A549 (cell line): ENCODE data around the gene PRKCE. TPM values are rescaled to one million over a fixed set of nuclear protein-coding genes. Genes with fewer than 3 reads are reported as not detected.

ENCODE experiments used
- ATAC-seq, 2 experiments: fragments of 200-7000 bp in 1 of 2; fragments of >200 bp in 1 of 2; cut with Nextera tagmentation in 1 of 2; cut with Tn5 transposase in 1 of 2; 3 replicates each; pipeline versions ENCODE4 v1.8.0 to v1.9.1; 2018 to 2020; ENCODE audit warnings: mild to moderate bottlenecking in 1 of 2, moderate library complexity in 1 of 2
- CTCF ChIA-PET: fragments of 300-600 bp; sonication (Branson Sonifier 250); formaldehyde crosslinking; extraction: SDS; loops from one replicate; lab custom pipeline; 2021; ENCODE audit warnings: antibody characterized with exemption, inconsistent platforms; lab: Yijun Ruan, JAX
- POLR2A ChIA-PET: fragments of 350-600 bp; formaldehyde crosslinking; extraction: SDS; loops from one replicate; lab custom pipeline; 2021; ENCODE audit warnings: antibody characterized with exemption, inconsistent platforms; lab: Yijun Ruan, JAX
- DNase-seq, 2 experiments: peaks; one replicate each; pipeline versions ENCODE4 v3.0.0 to v3.0.0-alpha.2; 2011 to 2016; ENCODE audit warnings: low read depth in 1 of 2, low spot score in 1 of 2
- FAIRE-seq: peaks from 2 replicates; lab custom pipeline; 2011; peaks lifted over from hg19 to GRCh38; lab: Jason Lieb, UNC
- H3K27ac ChIP-seq, 2 experiments: fragments of >200 bp; sonication (Bioruptor Twin); formaldehyde crosslinking; 3 replicates each; pipeline ENCODE4 v1.5.1; 2016 to 2017
- H3K4me1 ChIP-seq: fragments of >200 bp; sonication (Bioruptor Twin); formaldehyde crosslinking; 3 replicates; pipeline ENCODE4 v1.6.1; 2016
- H3K4me2 ChIP-seq: fragments of >200 bp; sonication (Bioruptor Twin); formaldehyde crosslinking; 3 replicates; pipeline ENCODE4 v1.6.1; 2016
- H3K4me3 ChIP-seq: fragments of >200 bp; sonication (Bioruptor Twin); formaldehyde crosslinking; 3 replicates; pipeline ENCODE4 v1.5.1; 2016
- H3K9me3 ChIP-seq: fragments of >200 bp; sonication (Bioruptor Twin); formaldehyde crosslinking; 3 replicates; pipeline ENCODE4 v1.6.1; 2016
- BHLHE40 ChIP-seq: IDR thresholded peaks from 2 replicates; pipeline ENCODE4 v1.6.1; 2012; ENCODE audit warnings: low read depth, low read length, inconsistent platforms
- CEBPB ChIP-seq, 2 experiments: fragments of >200 bp in 1 of 2; sonication (Bioruptor Twin) in 1 of 2; formaldehyde crosslinking in 1 of 2; IDR thresholded peaks; 2 replicates each; pipeline ENCODE4 v1.6.1; 2012 to 2016
- EP300 ChIP-seq, 2 experiments: fragments of >200 bp; sonication (Bioruptor Twin); formaldehyde crosslinking; IDR thresholded peaks; 2 replicates in 1 of 2; 3 replicates in 1 of 2; pipeline ENCODE4 v1.6.1; 2016 to 2017
- ESRRA ChIP-seq: fragments of 150-350 bp; IDR thresholded peaks from 2 replicates; pipeline ENCODE4 v1.6.1; 2014; ENCODE audit warnings: mild to moderate bottlenecking, low read length, borderline replicate concordance
- FOSL2 ChIP-seq, 2 experiments: fragments of 450-650 bp in 1 of 2; fragments of >200 bp in 1 of 2; sonication (Bioruptor Twin) in 1 of 2; formaldehyde crosslinking; IDR thresholded peaks; 2 replicates each; pipeline versions ENCODE4 v1.5.0 to v1.6.1; 2016 to 2020; ENCODE audit warnings: mild to moderate bottlenecking in 1 of 2, moderate library complexity in 1 of 2
- FOXS1 ChIP-seq: fragments of 250-450 bp; sonication (Bioruptor Pico); IDR thresholded peaks from 2 replicates; pipeline ENCODE4 v1.5.0; 2020; ENCODE audit warnings: mild to moderate bottlenecking, moderate library complexity
- HOXB13 ChIP-seq: fragments of 250-450 bp; sonication (Bioruptor Pico); IDR thresholded peaks from 2 replicates; pipeline ENCODE4 v1.5.0; 2020; ENCODE audit warnings: low read depth, mild to moderate bottlenecking, moderate library complexity
- JUN ChIP-seq, 2 experiments: fragments of >200 bp; sonication (Bioruptor Twin); formaldehyde crosslinking; IDR thresholded peaks; 2 replicates in 1 of 2; 3 replicates in 1 of 2; pipeline ENCODE4 v1.6.1; 2016 to 2017
- JUNB ChIP-seq: fragments of >200 bp; sonication (Bioruptor Twin); formaldehyde crosslinking; IDR thresholded peaks from 2 replicates; pipeline ENCODE4 v1.6.1; 2016
- KDM5A ChIP-seq: fragments of 200-600 bp; sonication (generic); IDR thresholded peaks from 2 replicates; pipeline ENCODE4 v1.6.1; 2016; ENCODE audit warnings: antibody characterized with exemption, mild to moderate bottlenecking
- NPAS2 ChIP-seq: fragments of 250-450 bp; sonication (Bioruptor Pico); IDR thresholded peaks from 2 replicates; pipeline ENCODE4 v1.8.0; 2022; ENCODE audit warnings: mild to moderate bottlenecking, moderate library complexity, borderline replicate concordance
- PHF8 ChIP-seq: fragments of 200-600 bp; sonication (generic); IDR thresholded peaks from 2 replicates; pipeline ENCODE4 v1.6.1; 2016; ENCODE audit warnings: low read depth, mild to moderate bottlenecking, antibody characterized with exemption, moderate library complexity, borderline replicate concordance
- POLR2A ChIP-seq: IDR thresholded peaks from 2 replicates; pipeline ENCODE4 v1.6.1; 2012; ENCODE audit warnings: mild to moderate bottlenecking, low read length
- RAD21 ChIP-seq, 2 experiments: fragments of >200 bp in 1 of 2; sonication (Bioruptor Twin) in 1 of 2; formaldehyde crosslinking in 1 of 2; IDR thresholded peaks in 1 of 2; conservative IDR thresholded peaks in 1 of 2; 2 replicates in 1 of 2; 3 replicates in 1 of 2; pipeline ENCODE4 v1.6.1; 2012 to 2018; ENCODE audit warnings: inconsistent platforms in 1 of 2
- RARB ChIP-seq: fragments of 250-450 bp; sonication (Bioruptor Pico); IDR thresholded peaks from 2 replicates; pipeline ENCODE4 v1.8.0; 2021; ENCODE audit warnings: mild to moderate bottlenecking, moderate library complexity
- RCOR1 ChIP-seq: fragments of 150-350 bp; IDR thresholded peaks from 2 replicates; pipeline ENCODE4 v1.6.1; 2014; ENCODE audit warnings: antibody characterized with exemption, low read length, low read depth
- RNF2 ChIP-seq: fragments of 200-600 bp; sonication (generic); IDR thresholded peaks from 2 replicates; pipeline ENCODE4 v1.6.1; 2016; ENCODE audit warnings: low read depth, mild to moderate bottlenecking, antibody characterized with exemption, moderate library complexity, borderline replicate concordance
- SMC3 ChIP-seq: fragments of >200 bp; sonication (Bioruptor Twin); formaldehyde crosslinking; IDR thresholded peaks from 3 replicates; pipeline ENCODE4 v1.6.1; 2018; ENCODE audit warnings: inconsistent platforms
- SREBF2 ChIP-seq: fragments of 450-650 bp; IDR thresholded peaks from 2 replicates; pipeline ENCODE4 v1.6.1; 2014; ENCODE audit warnings: mild to moderate bottlenecking, moderate library complexity
- ZFP36 ChIP-seq: fragments of 450-650 bp; IDR thresholded peaks from 2 replicates; pipeline ENCODE4 v1.6.1; 2014; ENCODE audit warnings: borderline replicate concordance; ENCODE audit not compliant: partially characterized antibody
- ZSCAN20 ChIP-seq: fragments of 250-450 bp; sonication (Bioruptor Pico); IDR thresholded peaks from 2 replicates; pipeline ENCODE4 v1.8.0; 2022; ENCODE audit warnings: mild to moderate bottlenecking, moderate library complexity
- WGBS: methylation state at CpG from one replicate; pipeline ENCODE4 v1.1.6; 2017; ENCODE audit errors: missing lambda C conversion rate; 5-methylcytosine and 5-hydroxymethylcytosine counted together
- polyA plus RNA-seq, 4 experiments: library from polyadenylated mRNA; depleted of rRNA in 3 of 4; stranded (reverse); fragments of >200 nt; fragmentation: RNase III in 1 of 4; extraction: RNeasy Plus Mini Kit Qiagen cat#74134 plus additional on column Dnase treatment in 1 of 4; gene quantifications; 2 replicates in 3 of 4; 3 replicates in 1 of 4; pipeline ENCODE4 v1.2.3, GENCODE V29; 2011 to 2017
- TF ChIP-seq, protein P1 (sequence below): fragments of 450-650 bp; IDR thresholded peaks from 2 replicates; pipeline ENCODE4 v1.6.1; 2014; ENCODE audit warnings: antibody characterized with exemption
- TF ChIP-seq, protein P2 (sequence below): IDR thresholded peaks from 2 replicates; pipeline ENCODE4 v1.6.1; 2012; ENCODE audit warnings: low read depth, borderline replicate concordance
- TF ChIP-seq, protein P3 (sequence below): fragments of 150-350 bp; IDR thresholded peaks from 2 replicates; pipeline ENCODE4 v1.6.1; 2014; ENCODE audit warnings: low read depth, mild to moderate bottlenecking, low read length
- TF ChIP-seq, protein P4 (sequence below): fragments of >200 bp; sonication (Bioruptor Twin); formaldehyde crosslinking; IDR thresholded peaks from 2 replicates; pipeline ENCODE4 v1.6.1; 2016
- TF ChIP-seq, protein P5 (sequence below): fragments of >200 bp; sonication (Bioruptor Twin); formaldehyde crosslinking; IDR thresholded peaks from 3 replicates; pipeline ENCODE4 v1.6.1; 2016

The PRKCE gene
- polyA plus RNA-seq, 2 of the 4 experiments (the other 2 are of a cell fraction), result 11.5 to 12.0 TPM

DNA sequence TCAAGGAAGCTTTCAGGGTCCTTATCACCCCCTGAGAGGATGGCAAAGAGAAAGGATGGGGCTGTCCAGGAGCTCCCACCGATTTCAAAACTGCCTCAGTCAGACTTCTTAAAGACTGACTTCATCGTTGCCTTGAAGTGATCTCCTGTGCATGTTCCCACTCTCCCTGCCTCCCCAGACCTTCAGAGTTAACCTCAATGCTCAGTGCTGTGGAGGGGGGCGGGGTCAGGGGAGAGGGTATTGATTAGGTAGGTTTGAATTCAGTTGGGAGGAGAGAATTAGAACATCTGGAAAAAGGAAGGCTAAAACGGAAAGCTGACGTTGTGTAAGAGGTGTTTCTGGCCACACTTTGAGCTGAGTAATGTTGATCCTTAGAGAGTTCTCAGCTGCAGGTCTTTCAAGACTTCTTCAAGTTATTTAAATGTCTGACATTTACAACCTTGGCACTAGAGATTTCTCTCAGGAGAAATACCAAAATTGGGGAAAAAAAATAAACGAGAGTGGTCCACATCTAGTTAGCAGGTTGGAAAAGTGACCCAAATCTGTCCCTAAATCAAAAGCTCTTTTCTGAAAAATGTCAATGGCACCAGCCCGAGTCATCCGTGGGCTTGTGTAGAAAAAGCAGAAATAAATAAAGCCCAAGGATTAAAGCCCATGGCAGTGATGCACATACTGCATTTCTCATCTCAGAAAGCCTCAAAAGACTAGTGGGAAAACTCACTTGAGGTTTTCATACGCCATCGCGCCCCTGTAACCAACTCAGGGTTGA lies 511.0 kb downstream of the PRKCE start:
- Histone ChIP-seq H3K4me2 (peak overlapping the region; percentile 72; the same call in 2 of the 3 replicates), H3K27ac (peak overlapping the region; percentile 85 to 89), H3K4me3 (no peak overlapping the region), H3K9me3 (no peaks in the 10 kb centered on the region), H3K4me1 (peaks cover 74% of the 10 kb centered on the region)
- WGBS, result 85% methylated on average over 11 of the region's 11 CpGs
- FAIRE-seq, result peak; percentile 72
- ChIA-PET POLR2A (interaction anchor here (0.8 kb wide), 1 partner anchor 135 kb away, joined by 3 read pairs; the partner anchor contains the start of gene EPAS1), CTCF (interaction anchor here (0.8 to 3.0 kb wide), 6 partner anchors 68 to 298 kb away, joined by 3 to 17 read pairs (median 4); no protein-coding TSS in a partner anchor)
- no peak for ATAC-seq
- no peak for DNase-seq
- TF ChIP-seq ESRRA (no peak), RCOR1 (no peak), KDM5A (no peak), CEBPB (IDR thresholded peaks at IDR 0.05) (no peak), ZFP36 (no peak), RNF2 (no peak)
- TF ChIP-seq, protein P1, sequence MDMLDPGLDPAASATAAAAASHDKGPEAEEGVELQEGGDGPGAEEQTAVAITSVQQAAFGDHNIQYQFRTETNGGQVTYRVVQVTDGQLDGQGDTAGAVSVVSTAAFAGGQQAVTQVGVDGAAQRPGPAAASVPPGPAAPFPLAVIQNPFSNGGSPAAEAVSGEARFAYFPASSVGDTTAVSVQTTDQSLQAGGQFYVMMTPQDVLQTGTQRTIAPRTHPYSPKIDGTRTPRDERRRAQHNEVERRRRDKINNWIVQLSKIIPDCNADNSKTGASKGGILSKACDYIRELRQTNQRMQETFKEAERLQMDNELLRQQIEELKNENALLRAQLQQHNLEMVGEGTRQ, result no peak

DNA sequence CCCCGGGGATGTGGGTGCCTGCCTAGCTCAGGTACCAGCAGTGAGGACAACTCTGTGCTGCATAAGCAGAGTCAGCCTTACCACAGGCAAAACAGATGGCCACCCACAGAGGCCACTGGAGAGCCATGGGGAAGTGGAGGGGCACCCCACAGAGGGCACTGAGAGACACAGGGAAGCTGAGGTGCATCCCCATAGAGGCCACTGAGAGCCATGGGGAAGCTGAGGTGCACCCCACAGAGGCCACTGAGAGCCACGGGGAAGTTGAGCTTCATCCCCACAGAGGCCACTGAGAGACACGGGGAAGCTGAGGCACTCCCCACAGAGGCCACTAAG lies 511.6 kb downstream of the PRKCE start:
- no peak for DNase-seq
- FAIRE-seq, result no peak
- ATAC-seq, result no peak
- TF ChIP-seq BHLHE40, result no peak
- no peak for TF ChIP-seq NPAS2 (CRISPR knock-in tag)
- TF ChIP-seq PHF8, result no peak
- TF ChIP-seq RNF2, result no peak
- no peak for TF ChIP-seq POLR2A
- TF ChIP-seq FOXS1 (CRISPR knock-in tag), result no peak
- no peak for TF ChIP-seq ZSCAN20 (CRISPR knock-in tag)
- TF ChIP-seq, protein P2, sequence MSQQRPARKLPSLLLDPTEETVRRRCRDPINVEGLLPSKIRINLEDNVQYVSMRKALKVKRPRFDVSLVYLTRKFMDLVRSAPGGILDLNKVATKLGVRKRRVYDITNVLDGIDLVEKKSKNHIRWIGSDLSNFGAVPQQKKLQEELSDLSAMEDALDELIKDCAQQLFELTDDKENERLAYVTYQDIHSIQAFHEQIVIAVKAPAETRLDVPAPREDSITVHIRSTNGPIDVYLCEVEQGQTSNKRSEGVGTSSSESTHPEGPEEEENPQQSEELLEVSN, result no peak
- POLR2A ChIA-PET, result interaction anchor here (0.8 kb wide), 1 partner anchor 134 kb away, joined by 3 read pairs; the partner anchor contains the start of gene EPAS1
- CTCF ChIA-PET, result interaction anchor here (0.6 to 3.0 kb wide), 8 partner anchors 10 to 297 kb away, joined by 3 to 17 read pairs (median 4); no protein-coding TSS in a partner anchor
- H3K4me1 ChIP-seq, result peaks cover 75% of the 10 kb centered on the region
- no peak overlapping the region for H3K4me3 ChIP-seq
- no peaks in the 10 kb centered on the region for H3K9me3 ChIP-seq
- 87% methylated on average over 3 of the region's 3 CpGs for WGBS
- peak overlapping the region; percentile 85 to 89 for H3K27ac ChIP-seq
- peak overlapping the region; percentile 72; the same call in 2 of the 3 replicates for H3K4me2 ChIP-seq

DNA sequence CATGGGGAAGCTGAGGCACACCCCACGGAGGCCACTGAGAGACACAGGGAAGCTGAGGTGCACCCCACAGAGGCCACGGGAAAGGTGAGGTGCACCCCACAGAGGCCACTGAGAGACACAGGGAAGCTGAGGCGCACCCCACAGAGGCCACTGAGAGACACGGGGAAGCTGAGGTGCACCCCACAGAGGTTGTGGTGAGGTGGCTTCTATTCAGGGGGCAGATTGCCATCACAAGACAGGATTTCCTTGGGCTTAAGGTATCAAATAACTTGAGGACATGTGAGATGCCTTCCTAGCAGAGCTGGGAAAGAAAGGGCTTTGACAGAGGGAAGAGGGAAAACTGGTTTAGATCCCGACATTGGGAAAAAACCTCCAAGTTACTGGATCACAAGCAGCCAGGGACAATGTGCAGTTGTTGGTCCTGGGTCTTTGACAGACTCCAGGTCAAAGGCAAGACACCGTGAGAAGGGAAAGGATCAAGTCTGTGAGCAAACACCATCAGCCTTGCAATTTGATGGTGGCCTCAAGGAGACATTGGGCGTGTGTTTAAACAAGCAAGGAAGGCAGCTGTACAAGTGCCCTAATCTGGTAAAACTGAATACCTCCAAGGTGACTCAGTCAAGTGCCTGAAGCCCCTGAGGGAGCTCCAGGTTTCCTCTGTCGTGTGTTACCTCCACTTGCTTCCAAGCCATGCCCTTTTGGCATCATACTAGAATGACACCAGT lies 512.5 kb downstream of the PRKCE start:
- H3K9me3 ChIP-seq, result no peaks in the 10 kb centered on the region
- peak overlapping the region; percentile 85 to 89 for H3K27ac ChIP-seq
- H3K4me2 ChIP-seq, result peak overlapping the region; percentile 72
- peaks cover 69% of the 10 kb centered on the region for H3K4me1 ChIP-seq
- ATAC-seq, result peak; percentile 86 to 88
- 37% methylated on average over 8 of the region's 8 CpGs for WGBS
- FAIRE-seq, result peak; percentile 99
- no peak overlapping the region for H3K4me3 ChIP-seq
- POLR2A ChIA-PET, result interaction anchor here (1.1 to 1.3 kb wide), 3 partner anchors 66 to 133 kb away, joined by 3 to 6 read pairs (median 4); partner anchors contain the start of gene EPAS1
- CTCF ChIA-PET, result interaction anchor here (0.6 to 3.0 kb wide), 13 partner anchors 10 to 763 kb away, joined by 3 to 17 read pairs (median 3); no protein-coding TSS in a partner anchor
- peak; percentile 94 to 96 for DNase-seq
- TF ChIP-seq, protein P3, sequence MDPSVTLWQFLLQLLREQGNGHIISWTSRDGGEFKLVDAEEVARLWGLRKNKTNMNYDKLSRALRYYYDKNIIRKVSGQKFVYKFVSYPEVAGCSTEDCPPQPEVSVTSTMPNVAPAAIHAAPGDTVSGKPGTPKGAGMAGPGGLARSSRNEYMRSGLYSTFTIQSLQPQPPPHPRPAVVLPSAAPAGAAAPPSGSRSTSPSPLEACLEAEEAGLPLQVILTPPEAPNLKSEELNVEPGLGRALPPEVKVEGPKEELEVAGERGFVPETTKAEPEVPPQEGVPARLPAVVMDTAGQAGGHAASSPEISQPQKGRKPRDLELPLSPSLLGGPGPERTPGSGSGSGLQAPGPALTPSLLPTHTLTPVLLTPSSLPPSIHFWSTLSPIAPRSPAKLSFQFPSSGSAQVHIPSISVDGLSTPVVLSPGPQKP, result no peak
- TF ChIP-seq ESRRA, result 0 out of 2 replicates have a peak, but pooled peaks have one; percentile 16
- TF ChIP-seq SMC3, result peak; percentile 38
- peak; percentile 74 for TF ChIP-seq FOSL2 (IDR thresholded peaks at IDR 0.05)
- peak; percentile 86 for TF ChIP-seq FOSL2 (CRISPR knock-in tag; IDR thresholded peaks at IDR 0.05)
- TF ChIP-seq, protein P4, sequence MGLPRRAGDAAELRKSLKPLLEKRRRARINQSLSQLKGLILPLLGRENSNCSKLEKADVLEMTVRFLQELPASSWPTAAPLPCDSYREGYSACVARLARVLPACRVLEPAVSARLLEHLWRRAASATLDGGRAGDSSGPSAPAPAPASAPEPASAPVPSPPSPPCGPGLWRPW, result no peak
- TF ChIP-seq JUNB, result peak; percentile 88
- TF ChIP-seq, protein P5, sequence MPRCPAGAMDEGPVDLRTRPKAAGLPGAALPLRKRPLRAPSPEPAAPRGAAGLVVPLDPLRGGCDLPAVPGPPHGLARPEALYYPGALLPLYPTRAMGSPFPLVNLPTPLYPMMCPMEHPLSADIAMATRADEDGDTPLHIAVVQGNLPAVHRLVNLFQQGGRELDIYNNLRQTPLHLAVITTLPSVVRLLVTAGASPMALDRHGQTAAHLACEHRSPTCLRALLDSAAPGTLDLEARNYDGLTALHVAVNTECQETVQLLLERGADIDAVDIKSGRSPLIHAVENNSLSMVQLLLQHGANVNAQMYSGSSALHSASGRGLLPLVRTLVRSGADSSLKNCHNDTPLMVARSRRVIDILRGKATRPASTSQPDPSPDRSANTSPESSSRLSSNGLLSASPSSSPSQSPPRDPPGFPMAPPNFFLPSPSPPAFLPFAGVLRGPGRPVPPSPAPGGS, result peak; percentile 53; the same call in 1 of the 3 replicates
- TF ChIP-seq RAD21 (conservative IDR thresholded peaks at IDR 0.05 in 1 of 2, IDR thresholded peaks at IDR 0.05 in 1 of 2), result peak; percentile 35 to 48
- TF ChIP-seq SREBF2, result no peak
- TF ChIP-seq KDM5A, result no peak
- TF ChIP-seq CEBPB (IDR thresholded peaks at IDR 0.05), result peak in 1 of 2 experiments; percentile 71; a peak in 2 of 4 replicates
- peak; percentile 48 to 85; a peak in 3 of 5 replicates for TF ChIP-seq JUN (IDR thresholded peaks at IDR 0.05)
- peak; percentile 80 to 87; a peak in 4 of 5 replicates for TF ChIP-seq EP300 (IDR thresholded peaks at IDR 0.05)
- no peak for TF ChIP-seq RARB (CRISPR knock-in tag)
- TF ChIP-seq NPAS2 (CRISPR knock-in tag), result no peak
- TF ChIP-seq HOXB13, result peak; percentile 43; the same call in 1 of the 2 replicates
